ENCODE results near the gene GP9.
"Not testable (repeated sequence)": the region's sequence is repeated elsewhere in the genome, so short reads cannot be mapped to it uniquely, and the experiment has no call there.

GRCh38 chr3:129087904-129088303 is 27.3 kb downstream of the GP9 start:
- TF ChIP-seq, protein P1, sequence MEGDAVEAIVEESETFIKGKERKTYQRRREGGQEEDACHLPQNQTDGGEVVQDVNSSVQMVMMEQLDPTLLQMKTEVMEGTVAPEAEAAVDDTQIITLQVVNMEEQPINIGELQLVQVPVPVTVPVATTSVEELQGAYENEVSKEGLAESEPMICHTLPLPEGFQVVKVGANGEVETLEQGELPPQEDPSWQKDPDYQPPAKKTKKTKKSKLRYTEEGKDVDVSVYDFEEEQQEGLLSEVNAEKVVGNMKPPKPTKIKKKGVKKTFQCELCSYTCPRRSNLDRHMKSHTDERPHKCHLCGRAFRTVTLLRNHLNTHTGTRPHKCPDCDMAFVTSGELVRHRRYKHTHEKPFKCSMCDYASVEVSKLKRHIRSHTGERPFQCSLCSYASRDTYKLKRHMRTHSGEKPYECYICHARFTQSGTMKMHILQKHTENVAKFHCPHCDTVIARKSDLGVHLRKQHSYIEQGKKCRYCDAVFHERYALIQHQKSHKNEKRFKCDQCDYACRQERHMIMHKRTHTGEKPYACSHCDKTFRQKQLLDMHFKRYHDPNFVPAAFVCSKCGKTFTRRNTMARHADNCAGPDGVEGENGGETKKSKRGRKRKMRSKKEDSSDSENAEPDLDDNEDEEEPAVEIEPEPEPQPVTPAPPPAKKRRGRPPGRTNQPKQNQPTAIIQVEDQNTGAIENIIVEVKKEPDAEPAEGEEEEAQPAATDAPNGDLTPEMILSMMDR (IDR thresholded peaks at IDR 0.05): not testable (repeated sequence)
- not testable (repeated sequence) for TF ChIP-seq POLR2AphosphoS5, POLR2A (IDR thresholded peaks at IDR 0.05)

Measured in suprapubic skin (tissue), 4 donors.